Dedifferentiated amniotic fluid mesenchymal stem cell (primary cell): ENCODE data around the gene POR.

Source experiments
- DNase-seq: peaks from one replicate; pipeline ENCODE4 v3.0.0-alpha.2; 2016; ENCODE audit errors: extremely low spot score

The POR gene

DNA sequence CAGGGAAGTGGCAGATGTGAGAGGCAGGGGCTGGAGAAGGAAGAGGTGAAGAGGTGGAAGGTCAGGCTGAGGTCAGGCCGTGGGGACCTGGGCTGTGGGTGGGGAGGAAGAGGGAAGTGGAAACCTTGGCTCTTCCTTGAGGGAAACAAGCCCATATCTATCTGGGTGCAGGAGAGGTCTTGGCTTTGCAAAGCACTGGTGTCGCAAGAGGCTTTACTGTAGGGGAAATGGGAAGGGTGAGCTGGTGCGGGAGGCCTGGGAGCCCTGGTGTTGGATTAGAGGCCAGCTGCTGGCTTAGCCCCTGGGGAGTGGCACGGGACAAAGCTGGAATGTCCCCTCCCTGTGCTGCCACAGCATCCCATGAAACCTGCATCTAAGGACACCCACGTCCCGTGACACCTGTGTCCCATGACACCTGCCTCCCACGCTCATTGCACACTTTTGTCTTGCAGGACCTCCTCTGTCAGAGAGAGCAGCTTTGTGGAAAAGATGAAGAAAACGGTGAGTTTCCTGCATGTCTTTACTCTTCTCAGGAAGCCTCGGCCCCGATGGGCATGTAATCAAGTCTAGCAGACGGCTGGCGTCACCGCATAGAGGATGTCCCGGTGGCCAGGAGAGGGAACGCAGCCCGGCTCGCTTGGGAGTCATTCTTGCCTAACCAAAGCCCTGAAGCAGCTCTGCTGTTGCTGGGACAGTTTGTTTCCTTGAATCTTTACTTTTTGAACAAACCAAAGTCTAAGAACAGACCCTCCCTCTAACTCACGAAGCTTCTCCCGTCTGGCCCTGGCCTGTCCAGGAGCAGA is 57.2 kb downstream of the POR start:
- DNase-seq = no peak

DNA sequence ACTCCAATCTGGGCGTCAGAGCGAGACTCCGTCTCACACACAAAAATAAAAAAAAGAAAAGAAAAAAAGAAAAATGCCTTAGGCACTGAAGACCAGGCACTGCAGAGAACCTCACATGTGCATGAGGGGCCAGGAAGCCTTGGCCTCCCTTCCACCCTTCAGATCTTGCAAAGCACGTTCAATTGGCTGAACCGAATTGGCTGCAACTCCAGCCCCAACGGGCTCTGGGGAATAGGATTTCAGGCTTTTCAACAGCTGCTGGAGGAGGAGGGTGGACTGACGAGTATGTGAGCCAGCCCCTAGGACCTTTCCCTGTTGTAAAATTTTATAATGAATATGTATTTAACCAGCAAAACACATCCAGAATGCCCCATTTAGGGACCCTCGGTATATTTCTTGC is 62.8 kb downstream of the POR start:
- DNase-seq = no peak

GRCh38 chr7:75979759-75980429 is 64.9 kb downstream of the POR start:
- no peak for DNase-seq

DNA sequence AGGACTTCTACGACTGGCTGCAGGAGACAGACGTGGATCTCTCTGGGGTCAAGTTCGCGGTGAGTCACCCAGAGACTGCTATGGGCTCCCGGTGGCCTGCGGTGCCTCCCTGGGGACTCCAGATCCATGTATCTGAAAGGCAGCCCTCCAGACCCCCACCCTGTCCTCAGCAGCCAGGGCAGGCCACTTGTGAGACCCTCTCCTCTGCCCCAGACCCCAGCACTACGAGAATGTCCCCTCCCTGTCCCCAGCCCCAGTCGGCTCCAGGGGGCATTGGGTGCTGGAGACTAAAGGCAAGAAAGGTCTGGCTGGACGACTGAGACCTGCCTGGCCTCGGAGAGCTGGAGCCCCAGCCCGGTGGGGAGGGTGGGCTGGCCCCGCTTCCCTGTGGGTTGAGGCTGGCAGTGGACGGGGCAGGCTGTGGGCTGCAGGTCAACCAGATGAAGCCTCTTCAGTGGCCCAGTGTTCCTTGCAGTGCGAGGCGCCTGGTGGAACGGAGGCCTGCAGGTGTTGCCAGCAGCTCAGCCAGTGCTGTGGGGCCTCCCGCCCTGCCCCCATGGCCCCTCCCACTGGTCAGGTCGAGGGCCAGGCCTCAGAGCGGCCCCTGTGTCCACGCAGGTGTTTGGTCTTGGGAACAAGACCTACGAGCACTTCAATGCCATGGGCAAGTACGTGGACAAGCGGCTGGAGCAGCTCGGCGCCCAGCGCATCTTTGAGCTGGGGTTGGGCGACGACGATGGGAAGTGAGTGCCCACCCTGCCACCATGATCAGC is 65.7 kb downstream of the POR start:
- no peak for DNase-seq

DNA sequence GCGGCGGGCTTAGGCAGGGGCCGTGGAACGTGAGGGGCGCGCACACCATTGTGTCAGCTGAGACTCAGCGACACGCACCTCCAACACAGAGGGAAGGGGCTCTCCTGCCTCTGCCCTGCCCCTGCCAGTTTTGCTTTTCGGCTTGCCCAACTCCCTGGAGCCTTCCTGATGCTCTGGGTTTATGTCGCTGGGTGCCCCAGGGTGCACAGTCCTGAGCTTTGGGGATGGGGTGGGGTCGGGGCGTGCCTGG is 66.2 kb downstream of the POR start:
- no peak for DNase-seq

GRCh38 chr7:75981453-75982305 is 66.7 kb downstream of the POR start:
- DNase-seq = no peak

DNA sequence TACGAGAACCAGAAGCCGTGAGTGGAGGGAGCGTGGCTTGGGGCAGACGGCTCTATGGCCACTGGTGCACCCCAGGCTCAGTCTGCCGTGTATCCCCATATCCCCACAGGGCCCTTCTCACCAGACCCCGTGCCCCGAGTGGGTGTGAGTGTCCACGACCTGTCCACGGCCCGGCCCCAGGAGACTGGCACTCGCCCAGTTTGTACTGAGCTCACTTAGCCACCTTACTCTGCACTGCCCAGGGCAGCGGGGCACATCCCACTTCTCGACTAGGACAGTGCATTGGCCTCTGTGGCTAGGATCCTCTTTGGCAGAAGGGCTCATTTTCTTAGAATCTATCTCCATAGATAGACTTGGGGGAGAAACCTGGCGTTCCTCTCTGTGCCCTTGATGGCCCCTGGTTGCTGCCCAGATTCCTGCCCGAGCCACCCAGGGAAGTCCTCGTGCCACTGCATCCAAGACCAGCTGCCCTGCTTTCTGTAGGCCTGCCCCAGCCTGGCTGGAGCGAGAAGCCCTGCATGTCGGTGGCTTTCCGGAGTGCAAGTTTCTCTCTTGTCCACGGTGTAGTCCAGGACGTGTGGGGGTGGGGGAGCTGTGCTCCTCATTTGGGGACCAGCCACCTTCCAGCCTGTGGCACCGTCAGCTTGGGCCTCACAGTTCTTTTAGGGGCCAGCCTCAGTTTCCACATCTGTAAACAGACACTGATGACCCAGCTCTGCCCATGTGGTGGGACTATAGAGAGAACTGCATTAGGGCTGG is 67.5 kb downstream of the POR start:
- DNase-seq = no peak

GRCh38 chr7:75983471-75984129 is 68.6 kb downstream of the POR start:
- DNase-seq = no peak

DNA sequence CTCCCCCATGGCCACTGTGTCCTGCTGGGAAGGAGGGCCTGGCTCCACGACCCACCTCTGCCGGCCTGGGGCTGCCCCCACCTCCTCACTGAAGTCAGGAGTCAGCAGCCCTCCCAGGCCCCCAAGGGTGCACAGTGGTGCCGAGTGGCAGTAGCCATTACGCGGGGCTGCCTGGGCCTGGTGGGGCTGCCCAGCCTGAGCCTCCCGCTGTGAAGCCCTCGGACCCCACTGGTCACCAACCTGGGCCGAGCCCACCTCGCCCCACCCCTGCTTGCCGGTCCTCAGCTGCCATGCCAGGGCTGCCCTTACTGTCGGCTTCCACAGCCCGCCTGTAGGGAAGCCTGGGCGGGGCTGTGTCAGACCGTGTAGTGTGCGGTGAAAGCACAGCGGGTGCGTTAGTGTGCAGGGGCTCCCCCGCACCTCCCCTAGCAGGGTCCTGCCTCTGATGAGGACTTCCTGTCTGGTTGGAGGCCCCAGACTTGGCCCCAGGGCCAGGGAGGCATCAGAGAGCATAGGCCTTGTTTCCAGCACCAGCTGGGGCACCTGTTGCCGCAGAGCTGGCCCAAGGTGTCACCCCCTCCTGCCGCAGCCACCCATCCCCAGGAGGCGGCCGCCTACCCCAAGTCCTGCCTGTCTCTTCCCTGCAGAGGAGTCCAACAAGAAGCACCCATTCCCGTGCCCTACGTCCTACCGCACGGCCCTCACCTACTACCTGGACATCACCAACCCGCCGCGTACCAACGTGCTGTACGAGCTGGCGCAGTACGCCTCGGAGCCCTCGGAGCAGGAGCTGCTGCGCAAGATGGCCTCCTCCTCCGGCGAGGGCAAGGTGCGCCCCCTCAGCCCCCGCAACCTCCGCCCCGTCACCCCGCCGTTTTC is 69.4 kb downstream of the POR start:
- DNase-seq = no peak

DNA sequence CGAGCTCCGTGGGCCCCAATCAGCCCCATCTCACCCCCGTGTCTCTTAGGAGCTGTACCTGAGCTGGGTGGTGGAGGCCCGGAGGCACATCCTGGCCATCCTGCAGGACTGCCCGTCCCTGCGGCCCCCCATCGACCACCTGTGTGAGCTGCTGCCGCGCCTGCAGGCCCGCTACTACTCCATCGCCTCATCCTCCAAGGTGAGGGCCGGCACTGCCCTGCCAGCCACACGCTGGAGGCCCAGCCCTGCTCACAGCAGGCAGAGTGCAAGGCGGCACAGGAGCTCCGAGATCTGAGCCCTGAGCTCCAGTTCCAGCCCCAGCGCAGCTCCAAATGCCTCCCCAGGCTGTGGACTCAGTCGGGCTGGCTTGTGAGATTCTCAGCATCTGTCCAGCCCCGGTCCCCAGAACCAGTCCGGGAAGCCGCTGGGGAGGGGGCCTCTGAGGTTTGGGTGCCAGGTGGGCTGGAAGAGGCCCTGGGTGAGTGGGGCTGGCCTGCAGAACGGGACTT is 70.1 kb downstream of the POR start:
- no peak for DNase-seq

GRCh38 chr7:75985518-75986146 is 70.7 kb downstream of the POR start:
- no peak for DNase-seq

DNA sequence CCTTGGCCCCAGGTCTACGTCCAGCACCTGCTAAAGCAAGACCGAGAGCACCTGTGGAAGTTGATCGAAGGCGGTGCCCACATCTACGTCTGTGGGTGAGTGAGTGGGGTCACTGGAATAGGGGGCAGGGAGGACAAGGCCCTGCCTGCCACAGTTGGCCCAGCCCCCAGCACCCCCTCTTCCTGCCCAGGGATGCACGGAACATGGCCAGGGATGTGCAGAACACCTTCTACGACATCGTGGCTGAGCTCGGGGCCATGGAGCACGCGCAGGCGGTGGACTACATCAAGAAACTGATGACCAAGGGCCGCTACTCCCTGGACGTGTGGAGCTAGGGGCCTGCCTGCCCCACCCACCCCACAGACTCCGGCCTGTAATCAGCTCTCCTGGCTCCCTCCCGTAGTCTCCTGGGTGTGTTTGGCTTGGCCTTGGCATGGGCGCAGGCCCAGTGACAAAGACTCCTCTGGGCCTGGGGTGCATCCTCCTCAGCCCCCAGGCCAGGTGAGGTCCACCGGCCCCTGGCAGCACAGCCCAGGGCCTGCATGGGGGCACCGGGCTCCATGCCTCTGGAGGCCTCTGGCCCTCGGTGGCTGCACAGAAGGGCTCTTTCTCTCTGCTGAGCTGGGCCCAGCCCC is 71.3 kb downstream of the POR start:
- DNase-seq = no peak

DNA sequence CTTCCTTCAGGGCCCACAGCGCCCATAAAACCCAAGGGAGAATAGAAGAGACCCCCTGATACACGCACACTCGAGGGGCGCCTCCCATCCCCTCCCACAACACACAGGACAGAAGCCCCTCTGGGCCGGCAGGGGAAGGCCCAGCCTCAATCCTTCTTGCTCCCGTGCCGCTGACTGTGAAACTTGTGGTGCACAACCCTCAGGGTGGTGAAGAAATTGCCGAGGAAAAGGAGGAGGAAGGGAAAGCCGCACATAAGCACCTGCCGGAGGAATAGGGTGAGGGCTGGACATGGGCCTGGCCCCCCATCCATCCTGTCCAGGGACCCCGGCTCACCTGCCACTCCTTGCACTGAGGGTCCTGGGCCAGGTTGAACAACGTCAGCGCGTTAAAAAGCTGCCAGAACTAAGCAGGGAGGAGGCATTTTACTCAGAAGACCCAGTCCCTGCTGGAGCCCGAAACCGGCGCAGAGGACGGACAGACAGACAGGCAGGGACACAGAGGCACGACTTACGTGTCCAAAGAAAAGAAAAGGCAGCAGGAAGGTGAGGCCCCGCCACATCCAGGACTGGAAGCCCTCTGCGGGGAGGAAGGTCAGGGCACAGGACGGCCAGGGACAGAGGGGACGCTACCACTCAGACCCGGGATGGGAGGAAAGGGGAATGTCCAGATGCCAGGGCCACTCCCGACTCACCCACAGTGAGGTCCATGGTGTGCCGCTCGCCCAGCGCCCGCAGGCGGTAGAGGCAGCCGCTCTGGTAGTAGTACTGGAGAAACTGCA is 72.3 kb downstream of the POR start:
- no peak for DNase-seq

- DNase-seq = no peak
Observed at GRCh38 chr7:75987805-75988567, 73.0 kb downstream of the POR start.

DNA sequence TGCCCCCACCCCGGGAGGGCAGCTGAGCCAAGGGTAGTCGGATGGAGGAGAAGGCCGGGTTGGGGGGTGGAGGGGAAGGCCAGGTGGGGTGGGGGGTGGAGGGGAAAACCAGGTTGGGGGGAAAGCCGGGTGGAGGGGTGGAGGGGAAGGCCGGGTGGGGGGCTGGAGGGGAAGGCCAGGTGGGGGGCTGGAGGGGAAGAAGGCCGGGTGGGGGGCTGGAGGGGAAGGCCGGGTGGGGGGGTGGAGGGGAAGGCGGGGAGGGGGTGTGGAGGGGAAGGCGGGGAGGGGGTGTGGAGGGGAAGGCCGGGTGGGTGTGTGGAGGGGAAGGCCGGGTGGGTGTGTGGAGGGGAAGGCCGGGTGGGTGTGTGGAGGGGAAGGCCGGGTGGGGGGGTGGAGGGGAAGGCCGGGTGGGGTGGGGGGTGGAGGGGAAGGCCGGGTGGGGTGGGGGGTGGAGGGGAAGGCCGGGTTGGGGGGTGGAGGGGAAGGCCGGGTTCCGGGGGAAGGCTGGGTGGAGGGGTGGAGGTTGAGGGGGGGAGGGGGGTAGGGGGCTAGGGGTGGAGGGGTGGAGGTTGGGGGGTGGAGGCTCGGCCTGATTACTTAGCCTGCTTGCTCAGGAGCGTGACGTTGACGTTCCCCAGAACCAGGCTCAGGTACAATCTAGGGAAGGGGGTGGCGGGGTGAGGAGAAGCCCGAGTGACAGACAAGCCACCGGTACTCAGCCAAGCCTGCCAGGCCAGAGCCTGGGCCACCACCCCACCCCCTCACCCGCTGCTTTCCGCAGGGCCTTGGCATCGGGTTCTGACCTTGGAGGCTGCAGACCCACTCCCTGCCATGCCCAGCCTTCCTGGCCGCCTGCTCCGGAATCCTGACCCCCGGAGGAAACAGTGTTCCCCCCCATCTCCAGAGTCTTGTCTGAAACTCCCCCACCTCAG is 73.9 kb downstream of the POR start:
- no peak for DNase-seq
